ENCODE measurements around the gene MRC1. TPM values are rescaled to one million over a fixed set of nuclear protein-coding genes. Genes with fewer than 3 reads are reported as not detected.
A peak's percentile ranks its signal among the peaks of the same experiment; 100 is the strongest.

The MRC1 gene
- total RNA-seq, 4 donors from 2014 or later, result 9.8 to 88.6 (median 50.3) TPM

DNA sequence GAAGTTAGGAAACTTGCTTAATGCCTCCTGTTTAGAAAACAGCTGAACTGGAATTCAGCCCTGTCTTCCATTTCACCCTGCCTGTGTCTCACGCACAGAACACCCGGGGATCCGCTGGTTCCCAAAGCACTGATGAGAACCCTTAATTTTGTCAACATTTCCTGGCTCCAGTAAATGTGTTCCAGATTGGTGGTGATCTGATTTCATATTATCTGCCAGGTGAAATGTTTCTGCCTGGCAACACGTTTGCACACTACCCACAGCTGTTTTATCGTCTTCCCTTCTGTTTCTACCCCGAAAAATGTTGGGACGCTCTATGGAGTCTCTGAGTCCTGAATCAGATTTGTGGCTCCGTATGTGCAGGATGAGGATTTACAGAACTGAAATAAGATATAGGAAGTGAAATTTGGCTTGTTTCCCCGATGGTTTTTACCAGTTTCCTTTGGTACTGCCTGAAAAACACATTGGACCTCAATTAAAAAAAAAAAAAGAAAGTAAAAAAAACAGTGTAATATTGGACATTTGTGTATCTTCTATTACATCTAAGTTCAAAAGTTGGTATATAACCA lies 29.0 kb downstream of the MRC1 start:
- Histone ChIP-seq H3K4me3 (no peak overlapping the region), H3K36me3 (no peaks in the 10 kb centered on the region), H3K4me1 (peaks cover 0 to 23% (median 0%) of the 10 kb centered on the region in 3 donors), H3K27ac (no peak overlapping the region), H3K9me3 (no peaks in the 10 kb centered on the region), H3K27me3 (no peaks in the 10 kb centered on the region)
- ATAC-seq, result no peak
- TF ChIP-seq, protein P1, sequence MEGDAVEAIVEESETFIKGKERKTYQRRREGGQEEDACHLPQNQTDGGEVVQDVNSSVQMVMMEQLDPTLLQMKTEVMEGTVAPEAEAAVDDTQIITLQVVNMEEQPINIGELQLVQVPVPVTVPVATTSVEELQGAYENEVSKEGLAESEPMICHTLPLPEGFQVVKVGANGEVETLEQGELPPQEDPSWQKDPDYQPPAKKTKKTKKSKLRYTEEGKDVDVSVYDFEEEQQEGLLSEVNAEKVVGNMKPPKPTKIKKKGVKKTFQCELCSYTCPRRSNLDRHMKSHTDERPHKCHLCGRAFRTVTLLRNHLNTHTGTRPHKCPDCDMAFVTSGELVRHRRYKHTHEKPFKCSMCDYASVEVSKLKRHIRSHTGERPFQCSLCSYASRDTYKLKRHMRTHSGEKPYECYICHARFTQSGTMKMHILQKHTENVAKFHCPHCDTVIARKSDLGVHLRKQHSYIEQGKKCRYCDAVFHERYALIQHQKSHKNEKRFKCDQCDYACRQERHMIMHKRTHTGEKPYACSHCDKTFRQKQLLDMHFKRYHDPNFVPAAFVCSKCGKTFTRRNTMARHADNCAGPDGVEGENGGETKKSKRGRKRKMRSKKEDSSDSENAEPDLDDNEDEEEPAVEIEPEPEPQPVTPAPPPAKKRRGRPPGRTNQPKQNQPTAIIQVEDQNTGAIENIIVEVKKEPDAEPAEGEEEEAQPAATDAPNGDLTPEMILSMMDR (IDR thresholded peaks at IDR 0.05), result no peak
- TF ChIP-seq POLR2A (IDR thresholded peaks at IDR 0.05) (no peak), POLR2AphosphoS5 (IDR thresholded peaks at IDR 0.05) (no peak), EP300 (IDR thresholded peaks at IDR 0.05) (no peak)
- 50 to 59% methylated on average over 9 of the region's 9 CpGs for WGBS, 2 donors (ENCODE audit: low coverage in 1 of 2)

DNA sequence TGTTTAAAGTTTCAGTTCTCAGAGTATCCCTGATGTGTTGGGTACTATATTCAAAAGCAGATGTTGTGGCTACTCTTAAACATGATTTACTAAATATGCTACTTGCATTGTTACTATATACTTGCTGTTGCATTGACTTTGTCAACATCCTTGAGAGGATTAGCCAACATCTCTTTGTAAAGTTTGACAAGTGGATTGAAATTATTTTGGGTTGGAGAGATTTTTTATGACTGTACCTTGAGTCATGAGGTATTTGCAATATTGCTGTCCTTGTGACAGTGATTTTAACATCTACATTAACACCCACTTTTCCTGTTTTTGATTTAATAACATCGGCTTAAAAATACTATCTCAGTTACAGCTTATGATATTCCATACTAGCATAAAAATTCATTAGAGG lies 31.9 kb downstream of the MRC1 start:
- Histone ChIP-seq H3K27me3 (no peaks in the 10 kb centered on the region), H3K27ac (no peak overlapping the region), H3K4me3 (no peak overlapping the region), H3K36me3 (no peaks in the 10 kb centered on the region), H3K9me3 (no peaks in the 10 kb centered on the region), H3K4me1 (peaks cover 0 to 14% (median 0%) of the 10 kb centered on the region in 3 donors)
- TF ChIP-seq, protein P1 (IDR thresholded peaks at IDR 0.05), result no peak
- TF ChIP-seq POLR2AphosphoS5 (IDR thresholded peaks at IDR 0.05), result no peak
- no peak for TF ChIP-seq EP300 (IDR thresholded peaks at IDR 0.05)
- TF ChIP-seq POLR2A (IDR thresholded peaks at IDR 0.05), result no peak
- 80 to 85% methylated on average over 1 of the region's 1 CpG for WGBS, 2 donors (ENCODE audit: low coverage in 1 of 2)
- ATAC-seq, result no peak

DNA sequence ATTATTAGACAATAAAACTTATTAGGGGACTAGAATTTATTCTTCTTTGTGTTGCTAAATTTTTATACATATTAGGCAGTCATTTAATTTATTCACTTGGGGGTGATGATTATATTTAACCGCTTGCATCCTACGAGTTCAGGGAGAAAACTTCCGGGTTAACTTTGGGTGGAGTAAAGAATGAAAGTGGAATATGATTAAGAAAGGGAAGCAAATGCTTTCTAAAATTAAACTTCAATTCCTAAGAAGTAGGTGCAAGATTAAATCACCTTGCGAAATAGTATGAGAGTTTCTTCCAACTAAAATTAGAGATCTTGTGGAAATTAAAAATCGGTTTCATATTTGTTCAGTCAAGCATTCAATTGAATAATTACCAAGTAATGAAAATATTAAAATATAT lies 33.5 kb downstream of the MRC1 start:
- H3K27me3 ChIP-seq, result no peaks in the 10 kb centered on the region
- no peak for ATAC-seq
- no peaks in the 10 kb centered on the region for H3K9me3 ChIP-seq
- H3K27ac ChIP-seq, result no peak overlapping the region
- WGBS, 2 donors (ENCODE audit: low coverage in 1 of 2), result 78 to 85% methylated on average over 5 of the region's 5 CpGs
- H3K36me3 ChIP-seq, result no peaks in the 10 kb centered on the region
- no peak overlapping the region for H3K4me3 ChIP-seq
- peaks cover 0 to 5% (median 0%) of the 10 kb centered on the region in 3 donors for H3K4me1 ChIP-seq
- TF ChIP-seq EP300 (IDR thresholded peaks at IDR 0.05) (no peak), POLR2A (IDR thresholded peaks at IDR 0.05) (no peak), POLR2AphosphoS5 (IDR thresholded peaks at IDR 0.05) (no peak)
- TF ChIP-seq, protein P1 (IDR thresholded peaks at IDR 0.05), result no peak

DNA sequence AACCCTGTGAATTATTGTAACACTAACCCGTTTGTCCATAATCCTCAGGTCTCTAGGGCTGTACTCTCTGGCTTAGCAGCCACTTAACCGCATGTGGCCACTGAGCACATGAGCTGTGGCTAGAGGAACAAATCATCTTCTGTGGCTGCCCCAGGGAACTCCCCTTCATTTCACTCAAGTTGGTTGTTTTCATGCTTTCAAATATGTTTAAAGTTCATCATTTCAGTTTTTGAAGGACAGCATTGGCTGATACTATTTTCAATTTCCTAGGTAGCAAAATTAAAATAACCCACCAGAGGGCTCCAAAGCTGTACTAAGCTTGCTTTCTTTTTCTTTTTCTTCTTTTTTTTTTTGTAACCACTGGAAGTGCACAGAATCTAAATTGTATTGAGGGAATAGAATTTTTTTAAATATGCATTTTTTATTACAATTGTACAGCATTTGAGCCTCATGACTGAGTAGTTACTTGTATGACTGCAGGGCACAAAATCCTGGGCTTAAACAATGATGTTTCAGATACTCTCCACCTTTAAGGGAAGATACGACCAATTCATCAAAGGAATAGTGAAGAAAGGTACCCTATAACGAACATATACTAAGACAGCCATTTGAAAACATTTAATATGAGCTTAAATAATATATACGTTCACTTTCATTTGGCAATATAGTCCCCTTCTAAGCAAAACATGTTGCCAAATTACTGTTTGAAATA lies 38.6 kb downstream of the MRC1 start:
- peaks cover 0 to 11% (median 0%) of the 10 kb centered on the region in 3 donors for H3K4me1 ChIP-seq
- H3K36me3 ChIP-seq, result no peaks in the 10 kb centered on the region
- no peak overlapping the region for H3K4me3 ChIP-seq
- H3K9me3 ChIP-seq, result no peaks in the 10 kb centered on the region
- no peaks in the 10 kb centered on the region for H3K27me3 ChIP-seq
- no peak overlapping the region for H3K27ac ChIP-seq
- TF ChIP-seq POLR2A (IDR thresholded peaks at IDR 0.05), result no peak
- TF ChIP-seq EP300 (IDR thresholded peaks at IDR 0.05), result no peak
- TF ChIP-seq, protein P1 (IDR thresholded peaks at IDR 0.05), result peak; percentile 19 to 61 (median 54)
- WGBS, 2 donors (ENCODE audit: low coverage in 1 of 2), result 56 to 64% methylated on average over 5 of the region's 5 CpGs
- ATAC-seq, result no peak

DNA sequence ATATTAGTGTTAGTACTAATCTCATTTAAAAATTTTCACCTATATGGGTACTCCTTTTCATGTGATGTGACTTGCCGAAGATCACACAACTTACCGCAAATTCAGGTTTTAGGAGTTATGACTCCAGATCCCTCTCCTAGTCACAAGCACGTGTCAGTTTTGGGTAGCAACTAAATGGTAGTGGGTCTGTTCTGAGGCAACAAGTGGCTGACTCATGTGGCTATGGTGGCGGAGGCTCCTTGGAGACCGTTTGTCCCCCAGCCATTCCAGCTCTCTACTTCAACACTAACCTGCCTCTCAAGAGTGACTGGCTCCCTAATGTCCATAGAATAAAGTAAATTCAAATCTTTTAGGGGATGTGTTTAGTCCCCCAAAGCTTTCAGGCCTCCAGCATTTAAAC lies 39.5 kb downstream of the MRC1 start:
- Histone ChIP-seq H3K4me3 (no peak overlapping the region), H3K9me3 (no peaks in the 10 kb centered on the region), H3K36me3 (no peaks in the 10 kb centered on the region), H3K4me1 (peaks cover 0 to 11% (median 0%) of the 10 kb centered on the region in 3 donors), H3K27me3 (no peaks in the 10 kb centered on the region), H3K27ac (no peak overlapping the region)
- TF ChIP-seq EP300 (IDR thresholded peaks at IDR 0.05) (no peak), POLR2AphosphoS5 (IDR thresholded peaks at IDR 0.05) (no peak), POLR2A (IDR thresholded peaks at IDR 0.05) (no peak)
- TF ChIP-seq, protein P1 (IDR thresholded peaks at IDR 0.05), result no peak
- whole genome bisulfite sequencing, 2 donors (ENCODE audit: low coverage in 1 of 2), result 82 to 86% methylated on average over 3 to 5 of the region's 5 CpGs
- ATAC-seq, result no peak

All from gastroesophageal sphincter (tissue), 4 donors.